Mucosa of rectum (tissue), 2 donors: ENCODE results near the gene RAB40C.
"Not testable (repeated sequence)": the region's sequence is repeated elsewhere in the genome, so short reads cannot be mapped to it uniquely, and the experiment has no call there.

Source experiments
- H3K27ac ChIP-seq, 2 donors: one replicate each; pipeline ENCODE4 v1.7.0; 2013; ENCODE audit warnings: inconsistent platforms in 2 of 2, low read depth in 2 of 2, low read length in 2 of 2
- H3K27me3 ChIP-seq, 2 donors: one replicate each; pipeline ENCODE4 v1.7.0; 2013; ENCODE audit warnings: low read length in 2 of 2; ENCODE audit not compliant: control insufficient read depth in 2 of 2, insufficient read depth in 2 of 2
- H3K36me3 ChIP-seq, 2 donors: one replicate each; pipeline ENCODE4 v1.7.0; 2013; ENCODE audit warnings: low read length in 2 of 2; ENCODE audit not compliant: control insufficient read depth in 2 of 2, insufficient read depth in 2 of 2
- H3K4me1 ChIP-seq, 2 donors: one replicate each; pipeline ENCODE4 v1.7.0; 2013; ENCODE audit warnings: low read length in 2 of 2, mild to moderate bottlenecking in 1 of 2; ENCODE audit not compliant: control insufficient read depth in 2 of 2, insufficient read depth in 2 of 2
- H3K4me3 ChIP-seq, 2 donors: one replicate each; pipeline ENCODE4 v1.7.0; 2013; ENCODE audit warnings: low read length in 2 of 2
- H3K9ac ChIP-seq, 2 donors: one replicate each; pipeline ENCODE4 v1.7.0; 2013; ENCODE audit warnings: low read length in 2 of 2, low read depth in 1 of 2, mild to moderate bottlenecking in 1 of 2
- H3K9me3 ChIP-seq, 2 donors: one replicate each; pipeline ENCODE4 v1.7.0; 2013; ENCODE audit warnings: low read length in 2 of 2; ENCODE audit not compliant: control insufficient read depth in 2 of 2
- donor health status: healthy.
- donor health status: Normal muscosa, but diverticular disease.

Gene RAB40C

GRCh38 chr16:591231-591630 lies 1.4 kb downstream of the RAB40C start:
- peaks cover 56 to 58% of the 10 kb centered on the region in 2 donors for H3K4me1 ChIP-seq
- peaks cover 0 to 4% of the 10 kb centered on the region in 2 donors for H3K36me3 ChIP-seq
- H3K9me3 ChIP-seq: no peaks in the 10 kb centered on the region
- peak overlapping the region; percentile 92 to 96 for H3K27ac ChIP-seq
- peaks cover 0 to 2% of the 10 kb centered on the region in 2 donors for H3K27me3 ChIP-seq
- H3K9ac ChIP-seq: peak overlapping the region; percentile 92 to 98
- peak overlapping the region; percentile 88 to 95 for H3K4me3 ChIP-seq

DNA sequence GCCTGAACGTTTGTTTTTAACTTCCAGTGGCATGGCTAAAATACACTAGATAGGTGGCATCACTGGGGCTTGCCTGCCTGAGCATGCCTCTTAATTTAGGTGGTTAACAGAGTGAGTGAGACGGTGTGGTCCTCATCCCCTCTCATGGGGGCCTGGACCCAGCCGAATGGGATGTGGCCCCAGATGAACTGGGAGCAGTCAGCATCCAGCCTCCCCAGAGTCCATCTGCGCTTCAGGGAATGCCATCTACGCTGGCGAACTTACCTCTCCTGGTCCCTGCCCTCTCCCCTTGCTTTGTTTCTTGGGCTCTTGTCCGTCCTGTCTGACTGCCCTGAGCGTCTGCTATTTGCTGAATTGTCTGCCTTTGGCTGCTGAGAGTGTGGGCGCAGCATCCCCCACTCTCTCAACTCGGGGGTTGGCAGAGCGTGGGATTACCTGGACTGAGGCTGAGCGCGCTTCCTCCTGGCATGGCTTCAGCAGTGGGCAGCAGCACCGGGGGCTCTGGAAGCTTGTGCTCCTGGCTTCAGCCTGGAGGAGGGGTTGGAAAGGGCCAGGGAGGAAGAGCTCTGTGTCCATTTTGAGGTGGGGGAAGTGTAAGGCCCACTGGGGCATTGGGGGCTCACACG lies 2.1 kb downstream of the RAB40C start:
- no peaks in the 10 kb centered on the region for H3K9me3 ChIP-seq
- H3K9ac ChIP-seq: peak overlapping the region; percentile 66 to 98
- H3K36me3 ChIP-seq: peaks cover 0 to 9% of the 10 kb centered on the region in 2 donors
- H3K27ac ChIP-seq: peak overlapping the region; percentile 92 to 96
- H3K27me3 ChIP-seq: no peaks in the 10 kb centered on the region
- H3K4me1 ChIP-seq: peaks cover 56% of the 10 kb centered on the region in 2 donors
- peak overlapping the region; percentile 41 to 61 for H3K4me3 ChIP-seq

DNA sequence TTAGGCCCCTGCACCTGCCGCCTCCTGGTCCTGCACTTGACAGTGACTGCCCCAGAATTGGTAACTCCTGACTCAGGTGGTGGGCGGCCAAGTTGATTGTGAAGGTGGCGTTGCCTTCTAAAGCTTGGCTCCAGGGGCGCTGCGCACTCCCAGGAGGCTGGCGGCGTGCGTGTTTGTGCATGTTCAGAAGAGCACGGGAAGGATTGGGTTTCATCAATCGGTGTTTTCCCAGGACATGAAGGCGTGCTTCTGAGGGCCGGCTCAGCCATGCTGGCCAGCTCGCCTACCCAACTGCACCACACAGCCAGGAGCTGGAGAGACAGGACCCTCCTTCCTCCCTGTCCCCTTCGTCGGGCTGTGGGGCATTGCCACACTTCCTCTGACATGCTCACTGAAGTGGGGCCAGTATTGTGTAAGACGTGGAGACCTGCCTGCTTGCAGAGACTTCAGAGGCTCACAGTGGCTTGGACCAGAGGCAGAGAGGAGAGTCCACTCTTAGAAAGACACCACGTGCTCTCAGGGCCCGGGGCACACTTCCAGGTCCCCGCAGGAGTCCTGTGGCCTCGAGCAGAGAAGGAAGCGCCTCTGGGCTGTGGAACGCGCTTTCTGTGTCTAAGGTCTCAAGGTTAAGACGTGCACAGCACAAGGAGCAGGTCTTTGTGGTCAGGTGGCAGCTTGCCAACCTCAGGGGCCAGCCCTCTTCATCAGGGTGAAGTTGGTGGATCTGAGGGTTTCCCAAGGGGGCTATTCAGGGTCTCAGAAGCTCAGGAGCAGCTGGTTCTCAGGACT lies 2.8 kb downstream of the RAB40C start:
- no peaks in the 10 kb centered on the region for H3K9me3 ChIP-seq
- peak overlapping the region; percentile 41 to 61 for H3K4me3 ChIP-seq
- no peaks in the 10 kb centered on the region for H3K27me3 ChIP-seq
- H3K4me1 ChIP-seq: peaks cover 51 to 54% of the 10 kb centered on the region in 2 donors
- H3K36me3 ChIP-seq: peaks cover 0 to 9% of the 10 kb centered on the region in 2 donors
- H3K27ac ChIP-seq: peak overlapping the region; percentile 92 to 96
- peak overlapping the region; percentile 66 to 98 for H3K9ac ChIP-seq

DNA sequence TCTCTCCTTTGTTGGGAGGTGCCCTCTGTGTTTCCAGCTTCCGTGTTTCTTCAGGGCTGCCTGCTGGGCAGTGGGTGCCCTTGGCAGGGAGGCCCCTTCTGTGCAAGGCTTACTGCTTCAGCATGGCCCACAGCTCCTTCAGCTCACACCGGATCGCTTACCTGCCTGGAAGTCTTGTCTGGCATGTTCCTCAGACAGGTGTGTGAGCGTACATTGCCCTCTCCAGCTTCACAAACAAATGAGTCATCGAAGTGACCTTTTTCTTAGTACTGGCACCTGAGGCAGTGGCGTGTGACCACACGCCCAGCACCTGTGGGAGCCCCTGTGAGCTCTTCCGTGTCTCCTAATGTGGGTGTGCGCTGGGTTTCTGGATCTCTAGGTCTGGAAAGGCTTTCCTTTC lies 3.5 kb downstream of the RAB40C start:
- Histone ChIP-seq H3K9ac (peak overlapping the region; percentile 66 to 98), H3K4me1 (peaks cover 46 to 47% of the 10 kb centered on the region in 2 donors), H3K9me3 (no peaks in the 10 kb centered on the region), H3K27me3 (no peaks in the 10 kb centered on the region), H3K27ac (peak overlapping the region; percentile 92 to 96), H3K36me3 (peaks cover 0 to 9% of the 10 kb centered on the region in 2 donors), H3K4me3 (peak overlapping the region; percentile 54 to 61)

- peak overlapping the region; percentile 54 to 61 for H3K4me3 ChIP-seq
- H3K4me1 ChIP-seq: peaks cover 43 to 49% of the 10 kb centered on the region in 2 donors
- no peaks in the 10 kb centered on the region for H3K9me3 ChIP-seq
- H3K27ac ChIP-seq: peak overlapping the region; percentile 92 to 96
- no peaks in the 10 kb centered on the region for H3K27me3 ChIP-seq
- H3K36me3 ChIP-seq: peaks cover 0 to 12% of the 10 kb centered on the region in 2 donors
- peak overlapping the region; percentile 63 to 98 for H3K9ac ChIP-seq
Observed at GRCh38 chr16:593807-594206, 3.9 kb downstream of the RAB40C start.

- Histone ChIP-seq H3K4me3 (no peak overlapping the region), H3K9me3 (no peaks in the 10 kb centered on the region), H3K36me3 (peaks cover 0 to 18% of the 10 kb centered on the region in 2 donors), H3K27me3 (no peaks in the 10 kb centered on the region), H3K9ac (peak overlapping the region in 1 of 2 donors; percentile 24), H3K4me1 (peaks cover 43 to 55% of the 10 kb centered on the region in 2 donors), H3K27ac (no peak overlapping the region)
Observed at GRCh38 chr16:595094-595528, 5.2 kb downstream of the RAB40C start.

- Histone ChIP-seq H3K4me3 (no peak overlapping the region), H3K9me3 (no peaks in the 10 kb centered on the region), H3K27ac (no peak overlapping the region), H3K27me3 (no peaks in the 10 kb centered on the region), H3K9ac (no peak overlapping the region), H3K36me3 (peaks cover 0 to 18% of the 10 kb centered on the region in 2 donors), H3K4me1 (peaks cover 33 to 48% of the 10 kb centered on the region in 2 donors)
Observed at GRCh38 chr16:595942-596735, 6.3 kb downstream of the RAB40C start.

- H3K36me3 ChIP-seq: peaks cover 0 to 18% of the 10 kb centered on the region in 2 donors
- no peak overlapping the region for H3K4me3 ChIP-seq
- H3K9me3 ChIP-seq: no peaks in the 10 kb centered on the region
- H3K27me3 ChIP-seq: no peaks in the 10 kb centered on the region
- H3K27ac ChIP-seq: no peak overlapping the region
- H3K9ac ChIP-seq: no peak overlapping the region
- peaks cover 31 to 45% of the 10 kb centered on the region in 2 donors for H3K4me1 ChIP-seq
Observed at GRCh38 chr16:596736-597060, 6.8 kb downstream of the RAB40C start.

- H3K9ac ChIP-seq, H3K4me3 ChIP-seq, H3K9me3 ChIP-seq, H3K27me3 ChIP-seq, H3K27ac ChIP-seq: not testable (repeated sequence)
- Histone ChIP-seq H3K4me1 (peaks cover 21 to 35% of the 10 kb centered on the region in 2 donors), H3K36me3 (peaks cover 0 to 18% of the 10 kb centered on the region in 2 donors)
Observed at GRCh38 chr16:597655-598054, 7.8 kb downstream of the RAB40C start.
